ENCODE results near the gene CARD19. TPM values are rescaled to one million over a fixed set of nuclear protein-coding genes. Genes with fewer than 3 reads are reported as not detected.

The CARD19 gene
- total and polyA plus RNA-seq, 9 of the 15 experiments (the other 6 are each of a cell fraction or from before 2014, with no cell fraction given) = 0.90 to 34.9 (median 14.6) TPM

- TF ChIP-seq AFF4 (CRISPR knock-in tag; IDR thresholded peaks at IDR 0.05) = no peak
- TF ChIP-seq ARID3B (CRISPR knock-in tag; IDR thresholded peaks at IDR 0.05; ENCODE audit: borderline replicate concordance) = no peak
- TF ChIP-seq EZH2 (IDR thresholded peaks at IDR 0.05; ENCODE audit: borderline replicate concordance, low read depth, low read length) = no peak
- no peak for TF ChIP-seq SRSF3 (IDR thresholded peaks at IDR 0.05; ENCODE audit: insufficient read depth, low read length)
- no peak for TF ChIP-seq ZNF518B (CRISPR knock-in tag; IDR thresholded peaks at IDR 0.05)
- no peak for TF ChIP-seq NR3C1 (CRISPR knock-in tag; IDR thresholded peaks at IDR 0.05)
- no peak for TF ChIP-seq SLC30A9 (CRISPR knock-in tag; IDR thresholded peaks at IDR 0.05)
- no peak for TF ChIP-seq RBM14 (IDR thresholded peaks at IDR 0.05; ENCODE audit: borderline replicate concordance, insufficient read depth, low read depth, low read length)
- no peak for TF ChIP-seq TCF15 (CRISPR knock-in tag; IDR thresholded peaks at IDR 0.05)
- 0 out of 2 replicates have a peak, but pooled peaks have one; percentile 11 for TF ChIP-seq TCF3 (CRISPR knock-in tag; IDR thresholded peaks at IDR 0.05)
- TF ChIP-seq HNRNPK (IDR thresholded peaks at IDR 0.05; ENCODE audit: low read depth, low read length, poor library complexity, severe bottlenecking) = no peak
- TF ChIP-seq E4F1 (CRISPR knock-in tag; IDR thresholded peaks at IDR 0.05; ENCODE audit: borderline replicate concordance) = no peak
- TF ChIP-seq CSDE1 (IDR thresholded peaks at IDR 0.05) = no peak
These were observed 63.8 kb downstream of the CARD19 start (continued) for GRCh38 chr9:93159601-93160471.

All from K562 (cell line).